K562 (cell line): Measurements from ENCODE around the gene RSPRY1. TPM values are rescaled to one million over a fixed set of nuclear protein-coding genes. Genes with fewer than 3 reads are reported as not detected.
A peak's percentile ranks its signal among the peaks of the same experiment; 100 is the strongest.

ENCODE experiments used
- CTBP1 ChIP-seq: fragments of 450-650 bp; IDR thresholded peaks from 2 replicates; pipeline ENCODE4 v1.6.1; 2016; ENCODE audit warnings: borderline replicate concordance
- EGR1 ChIP-seq: fragments of 450-650 bp; conservative IDR thresholded peaks from 2 replicates; pipeline ENCODE4 v1.6.1; 2017; ENCODE audit warnings: mild to moderate bottlenecking
- KLF13 ChIP-seq: fragments of 450-650 bp; IDR thresholded peaks from 2 replicates; pipeline ENCODE4 v1.6.1; 2016; ENCODE audit warnings: missing genetic modification characterization, low read depth, mild to moderate bottlenecking, missing compliant biosample characterization, moderate library complexity, borderline replicate concordance
- KLF6 ChIP-seq: fragments of 250-450 bp; sonication (Bioruptor Pico); IDR thresholded peaks from 2 replicates; pipeline ENCODE4 v1.4.0; 2020; ENCODE audit warnings: mild to moderate bottlenecking, moderate library complexity, borderline replicate concordance
- L3MBTL2 ChIP-seq: fragments of 450-650 bp; IDR thresholded peaks from 2 replicates; pipeline ENCODE4 v1.6.1; 2016; ENCODE audit warnings: mild to moderate bottlenecking, moderate library complexity
- MAZ ChIP-seq, 2 experiments: fragments of 450-650 bp in 1 of 2; sonication (generic) in 1 of 2; formaldehyde crosslinking; IDR thresholded peaks in 1 of 2; conservative IDR thresholded peaks in 1 of 2; 2 replicates each; pipeline versions ENCODE4 v1.4.0 to v1.5.0; 2020; ENCODE audit warnings: mild to moderate bottlenecking in 1 of 2, missing genetic modification reagents in 1 of 2
- MITF ChIP-seq: IDR thresholded peaks from 2 replicates; pipeline ENCODE4 v1.6.1; 2014; ENCODE audit warnings: antibody characterized with exemption
- NR2C1 ChIP-seq, 2 experiments: fragments of 450-650 bp; IDR thresholded peaks; 2 replicates each; pipeline ENCODE4 v1.6.1; 2017; ENCODE audit warnings: mild to moderate bottlenecking in 2 of 2, antibody characterized with exemption in 1 of 2, inconsistent platforms in 1 of 2, missing compliant biosample characterization in 1 of 2, missing genetic modification characterization in 1 of 2
- POLR2G ChIP-seq: fragments of 200-400 bp; formaldehyde crosslinking; IDR thresholded peaks from 2 replicates; pipeline ENCODE4 v1.6.1; 2017; ENCODE audit warnings: low read depth, mild to moderate bottlenecking, antibody characterized with exemption, low read length, moderate library complexity
- SP1 ChIP-seq: sonication (generic); formaldehyde crosslinking; IDR thresholded peaks from 2 replicates; pipeline ENCODE4 v1.8.1; 2022; ENCODE audit warnings: mild to moderate bottlenecking, missing genetic modification reagents
- TGIF2 ChIP-seq: sonication (generic); formaldehyde crosslinking; IDR thresholded peaks from 2 replicates; pipeline ENCODE4 v1.8.1; 2022; ENCODE audit warnings: mild to moderate bottlenecking, missing genetic modification reagents, moderate library complexity
- YBX1 ChIP-seq: fragments of 450-650 bp; IDR thresholded peaks from 2 replicates; pipeline ENCODE4 v1.7.1; 2016; ENCODE audit warnings: mild to moderate bottlenecking
- ZBTB2 ChIP-seq: fragments of 450-650 bp; IDR thresholded peaks from 2 replicates; pipeline ENCODE4 v1.6.1; 2016; ENCODE audit warnings: antibody characterized with exemption
- ZBTB9 ChIP-seq: fragments of 450-650 bp; formaldehyde crosslinking; IDR thresholded peaks from 2 replicates; pipeline ENCODE4 v1.4.0; 2020; ENCODE audit warnings: mild to moderate bottlenecking, moderate library complexity
- ZNF217 ChIP-seq: sonication (generic); formaldehyde crosslinking; IDR thresholded peaks from 2 replicates; pipeline ENCODE4 v1.8.0; 2022; ENCODE audit warnings: mild to moderate bottlenecking, missing genetic modification reagents
- ZNF232 ChIP-seq: sonication (generic); formaldehyde crosslinking; IDR thresholded peaks from 2 replicates; pipeline ENCODE4 v1.8.0; 2022; ENCODE audit warnings: mild to moderate bottlenecking, missing genetic modification reagents
- ZNF76 ChIP-seq: fragments of 250-450 bp; sonication (Bioruptor Pico); IDR thresholded peaks from 2 replicates; pipeline ENCODE4 v1.4.0; 2020; ENCODE audit warnings: mild to moderate bottlenecking, moderate library complexity, borderline replicate concordance
- polyA plus RNA-seq, 8 experiments: library from polyadenylated mRNA; depleted of rRNA in 4 of 8; stranded (reverse) in 5 of 8; unstranded in 3 of 8; fragments of >200 nt; fragmentation: Nextera tagmentation in 2 of 8; fragmentation: Illumina TruSeq in 1 of 8; extraction: Ambion mirVana in 2 of 8; extraction: Trizol in 1 of 8; gene quantifications; 2 replicates each; pipeline versions ENCODE4 v1.2.1 to v1.2.3, GENCODE V29; 2011 to 2014; ENCODE audit warnings: inconsistent platforms in 1 of 8, missing spikeins in 1 of 8
- total RNA-seq, 7 experiments: library from RNA; depleted of rRNA in 6 of 7; stranded (reverse); fragments of >200 nt in 6 of 7; fragmentation: Illumina TruSeq in 2 of 7; extraction: Trizol in 2 of 7; gene quantifications; 2 replicates each; pipeline versions ENCODE4 v1.2.1 to v1.2.3, GENCODE V29; 2011 to 2021; ENCODE audit warnings: low replicate concordance in 1 of 7
- TF ChIP-seq, protein P1 (sequence below): sonication (generic); formaldehyde crosslinking; IDR thresholded peaks from 2 replicates; pipeline ENCODE4 v1.8.0; 2022; ENCODE audit warnings: mild to moderate bottlenecking, missing genetic modification reagents

The RSPRY1 gene
- total and polyA plus RNA-seq, 9 of the 15 experiments (the other 6 are each of a cell fraction or from before 2014, with no cell fraction given) = 10.2 to 27.8 (median 20.8) TPM

DNA sequence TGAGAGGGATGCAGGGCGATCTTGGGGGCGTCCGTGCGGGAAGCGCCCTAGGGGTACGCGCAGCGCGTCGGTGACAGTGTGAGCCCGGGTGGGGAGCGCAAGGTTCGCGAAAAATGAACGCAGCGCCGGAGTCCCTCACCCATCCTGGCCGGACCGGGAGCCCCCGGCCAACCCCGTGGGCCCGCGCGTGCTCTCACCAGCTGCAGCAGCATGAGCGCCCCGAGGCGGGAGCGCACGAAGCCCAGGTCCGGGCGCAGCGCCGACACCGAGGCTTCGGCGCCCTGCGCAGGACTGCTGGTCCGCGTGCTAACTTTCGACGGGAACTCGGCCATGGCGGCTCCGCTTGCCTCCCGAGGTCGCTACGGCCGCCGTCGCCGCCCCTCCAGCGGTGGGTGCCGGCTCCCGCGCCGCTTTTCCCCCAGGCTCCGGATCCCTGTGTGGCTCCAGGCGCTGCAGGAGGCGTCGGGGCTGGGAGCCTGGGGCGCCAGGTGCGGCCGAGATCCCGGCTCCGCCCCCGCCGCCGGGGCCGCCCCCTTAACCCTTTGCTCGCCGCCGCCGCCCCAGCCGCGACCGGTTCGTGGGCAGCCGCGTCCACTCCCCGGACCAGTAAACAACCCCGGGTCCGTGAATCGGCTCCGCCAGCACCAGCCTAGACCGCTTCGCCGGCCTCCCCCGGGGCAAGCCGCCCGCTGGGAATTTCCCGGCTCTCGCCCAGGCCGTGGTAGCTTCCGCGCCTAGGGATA is 98.3 kb downstream of the RSPRY1 start, which contains the start of gene PLLP (continued):
- TF ChIP-seq SP1 (CRISPR knock-in tag) = 0 out of 2 replicates have a peak, but pooled peaks have one; percentile 68
- TF ChIP-seq ZNF217 = peak; percentile 61; the same call in 1 of the 2 replicates
- TF ChIP-seq KLF6 (CRISPR knock-in tag) = no peak
- peak; percentile 61; the same call in 1 of the 2 replicates for TF ChIP-seq POLR2G
- peak; percentile 40; the same call in 1 of the 2 replicates for TF ChIP-seq TGIF2
- TF ChIP-seq, protein P1, sequence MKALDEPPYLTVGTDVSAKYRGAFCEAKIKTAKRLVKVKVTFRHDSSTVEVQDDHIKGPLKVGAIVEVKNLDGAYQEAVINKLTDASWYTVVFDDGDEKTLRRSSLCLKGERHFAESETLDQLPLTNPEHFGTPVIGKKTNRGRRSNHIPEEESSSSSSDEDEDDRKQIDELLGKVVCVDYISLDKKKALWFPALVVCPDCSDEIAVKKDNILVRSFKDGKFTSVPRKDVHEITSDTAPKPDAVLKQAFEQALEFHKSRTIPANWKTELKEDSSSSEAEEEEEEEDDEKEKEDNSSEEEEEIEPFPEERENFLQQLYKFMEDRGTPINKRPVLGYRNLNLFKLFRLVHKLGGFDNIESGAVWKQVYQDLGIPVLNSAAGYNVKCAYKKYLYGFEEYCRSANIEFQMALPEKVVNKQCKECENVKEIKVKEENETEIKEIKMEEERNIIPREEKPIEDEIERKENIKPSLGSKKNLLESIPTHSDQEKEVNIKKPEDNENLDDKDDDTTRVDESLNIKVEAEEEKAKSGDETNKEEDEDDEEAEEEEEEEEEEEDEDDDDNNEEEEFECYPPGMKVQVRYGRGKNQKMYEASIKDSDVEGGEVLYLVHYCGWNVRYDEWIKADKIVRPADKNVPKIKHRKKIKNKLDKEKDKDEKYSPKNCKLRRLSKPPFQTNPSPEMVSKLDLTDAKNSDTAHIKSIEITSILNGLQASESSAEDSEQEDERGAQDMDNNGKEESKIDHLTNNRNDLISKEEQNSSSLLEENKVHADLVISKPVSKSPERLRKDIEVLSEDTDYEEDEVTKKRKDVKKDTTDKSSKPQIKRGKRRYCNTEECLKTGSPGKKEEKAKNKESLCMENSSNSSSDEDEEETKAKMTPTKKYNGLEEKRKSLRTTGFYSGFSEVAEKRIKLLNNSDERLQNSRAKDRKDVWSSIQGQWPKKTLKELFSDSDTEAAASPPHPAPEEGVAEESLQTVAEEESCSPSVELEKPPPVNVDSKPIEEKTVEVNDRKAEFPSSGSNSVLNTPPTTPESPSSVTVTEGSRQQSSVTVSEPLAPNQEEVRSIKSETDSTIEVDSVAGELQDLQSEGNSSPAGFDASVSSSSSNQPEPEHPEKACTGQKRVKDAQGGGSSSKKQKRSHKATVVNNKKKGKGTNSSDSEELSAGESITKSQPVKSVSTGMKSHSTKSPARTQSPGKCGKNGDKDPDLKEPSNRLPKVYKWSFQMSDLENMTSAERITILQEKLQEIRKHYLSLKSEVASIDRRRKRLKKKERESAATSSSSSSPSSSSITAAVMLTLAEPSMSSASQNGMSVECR (CRISPR knock-in tag) = no peak
- peak; percentile 80 for TF ChIP-seq CTBP1
- peak; percentile 67; the same call in 1 of the 2 replicates for TF ChIP-seq KLF13 (tag)
- 0 out of 2 replicates have a peak, but pooled peaks have one; percentile 17 for TF ChIP-seq EGR1
- TF ChIP-seq ZNF232 (CRISPR knock-in tag) = peak; percentile 94
- TF ChIP-seq MAZ (CRISPR knock-in tag; conservative IDR thresholded peaks at IDR 0.05 in 1 of 2, IDR thresholded peaks at IDR 0.05 in 1 of 2) = peak in 1 of 2 experiments; percentile 77; a peak in 3 of 4 replicates
- TF ChIP-seq ZBTB2 = peak; percentile 31; the same call in 1 of the 2 replicates
- no peak for TF ChIP-seq MITF
- peak; percentile 40; the same call in 1 of the 2 replicates for TF ChIP-seq ZBTB9 (CRISPR knock-in tag)
- TF ChIP-seq YBX1 = no peak
- TF ChIP-seq L3MBTL2 = peak; percentile 100
- TF ChIP-seq NR2C1 (IDR thresholded peaks at IDR 0.05) = no peak
- TF ChIP-seq NR2C1 (tag; IDR thresholded peaks at IDR 0.05) = no peak
- TF ChIP-seq ZNF76 (CRISPR knock-in tag) = peak; percentile 76
